HepG2 (cell line): ENCODE measurements around the gene CFAP100. TPM values are rescaled to one million over a fixed set of nuclear protein-coding genes. Genes with fewer than 3 reads are reported as not detected.

ENCODE experiments used
- ARHGAP35 ChIP-seq: sonication (generic); formaldehyde crosslinking; IDR thresholded peaks from 2 replicates; pipeline ENCODE4 v1.9.0; 2022; ENCODE audit warnings: mild to moderate bottlenecking, inconsistent platforms, moderate library complexity, missing genetic modification reagents, borderline replicate concordance
- NR2F6 ChIP-seq, 2 experiments: IDR thresholded peaks; 2 replicates each; pipeline ENCODE4 v1.6.1; 2016; ENCODE audit warnings: antibody characterized with exemption in 1 of 2, mild to moderate bottlenecking in 1 of 2
- STAT5B ChIP-seq: sonication (generic); formaldehyde crosslinking; IDR thresholded peaks from 2 replicates; pipeline ENCODE4 v1.4.0; 2020; ENCODE audit warnings: missing genetic modification reagents
- SUZ12 ChIP-seq: fragments of 150-350 bp; IDR thresholded peaks from 2 replicates; pipeline ENCODE4 v1.6.1; 2014; ENCODE audit warnings: low read depth, low read length
- TMF1 ChIP-seq: sonication (generic); formaldehyde crosslinking; IDR thresholded peaks from 2 replicates; pipeline ENCODE4 v1.8.1; 2022; ENCODE audit warnings: low read depth, missing genetic modification reagents
- ZNF619 ChIP-seq: sonication (generic); formaldehyde crosslinking; IDR thresholded peaks from 2 replicates; pipeline ENCODE4 v1.4.0; 2020; ENCODE audit warnings: mild to moderate bottlenecking, missing genetic modification reagents
- polyA plus RNA-seq, 8 experiments: library from polyadenylated mRNA; depleted of rRNA in 3 of 8; stranded (reverse) in 7 of 8; unstranded in 1 of 8; fragments of >200 nt; fragmentation: Illumina TruSeq in 4 of 8; extraction: Trizol in 4 of 8; gene quantifications; 2 replicates each; pipeline versions ENCODE4 v1.2.1 to v1.2.3, GENCODE V29; 2011 to 2016; ENCODE audit warnings: low read depth in 4 of 8, missing spikeins in 1 of 8, mixed read lengths in 1 of 8; ENCODE audit not compliant: insufficient read depth in 1 of 8
- total RNA-seq, 5 experiments: library from RNA; depleted of rRNA; stranded (reverse); fragments of >200 nt; fragmentation: Illumina TruSeq; extraction: Trizol; gene quantifications; 2 replicates each; pipeline ENCODE4 v1.2.3, GENCODE V29; 2016; ENCODE audit warnings: low read depth in 1 of 5
- TF ChIP-seq, protein P1 (sequence below): sonication (generic); formaldehyde crosslinking; IDR thresholded peaks from 2 replicates; pipeline ENCODE4 v1.5.1; 2020; ENCODE audit warnings: mild to moderate bottlenecking, missing genetic modification reagents
- TF ChIP-seq, protein P2 (sequence below): sonication (generic); formaldehyde crosslinking; IDR thresholded peaks from 2 replicates; pipeline ENCODE4 v1.5.1; 2020; ENCODE audit warnings: mild to moderate bottlenecking, missing genetic modification reagents, moderate library complexity

CFAP100 gene
- total and polyA plus RNA-seq, 2 of the 13 experiments (the other 11 are each of a cell fraction or from before 2014, with no cell fraction given), result 0.32 TPM; not detected in 1

DNA sequence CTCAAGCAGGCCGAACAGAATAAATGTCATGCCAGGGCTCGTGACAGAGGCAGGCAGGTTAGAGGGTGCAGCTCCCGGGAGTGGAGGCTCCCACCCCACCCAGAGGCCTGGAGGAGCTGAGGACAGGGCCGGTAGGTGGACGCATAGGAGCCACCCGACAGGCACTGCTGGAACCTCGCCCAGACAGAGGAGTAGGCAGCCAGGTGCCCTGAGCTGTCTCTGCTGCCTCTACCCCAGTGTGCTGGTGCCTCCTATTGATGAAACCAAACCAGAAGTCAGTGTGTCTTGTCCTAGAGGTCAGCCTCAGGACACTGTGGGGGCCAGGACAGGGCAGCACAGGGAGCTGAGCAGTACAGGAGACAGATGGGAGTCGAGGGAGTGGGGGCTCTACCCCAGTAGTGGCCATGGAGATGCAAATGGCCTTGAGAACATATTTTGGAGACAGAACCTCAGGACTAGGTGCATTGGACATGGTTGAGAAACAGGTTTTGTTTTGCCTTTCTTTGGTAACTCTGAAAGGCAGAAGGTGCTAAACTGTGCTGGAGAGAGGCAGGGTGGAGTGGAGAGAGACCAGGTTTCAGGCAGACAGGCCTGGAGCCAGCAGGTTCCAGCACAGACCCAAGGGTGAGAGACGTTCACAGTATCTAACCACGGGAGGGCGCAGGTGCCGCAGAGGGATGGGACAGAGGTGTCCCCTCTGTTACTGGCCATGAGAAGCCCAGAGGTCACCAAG is 22.1 kb upstream of the CFAP100 start (continued):
- TF ChIP-seq, protein P1, sequence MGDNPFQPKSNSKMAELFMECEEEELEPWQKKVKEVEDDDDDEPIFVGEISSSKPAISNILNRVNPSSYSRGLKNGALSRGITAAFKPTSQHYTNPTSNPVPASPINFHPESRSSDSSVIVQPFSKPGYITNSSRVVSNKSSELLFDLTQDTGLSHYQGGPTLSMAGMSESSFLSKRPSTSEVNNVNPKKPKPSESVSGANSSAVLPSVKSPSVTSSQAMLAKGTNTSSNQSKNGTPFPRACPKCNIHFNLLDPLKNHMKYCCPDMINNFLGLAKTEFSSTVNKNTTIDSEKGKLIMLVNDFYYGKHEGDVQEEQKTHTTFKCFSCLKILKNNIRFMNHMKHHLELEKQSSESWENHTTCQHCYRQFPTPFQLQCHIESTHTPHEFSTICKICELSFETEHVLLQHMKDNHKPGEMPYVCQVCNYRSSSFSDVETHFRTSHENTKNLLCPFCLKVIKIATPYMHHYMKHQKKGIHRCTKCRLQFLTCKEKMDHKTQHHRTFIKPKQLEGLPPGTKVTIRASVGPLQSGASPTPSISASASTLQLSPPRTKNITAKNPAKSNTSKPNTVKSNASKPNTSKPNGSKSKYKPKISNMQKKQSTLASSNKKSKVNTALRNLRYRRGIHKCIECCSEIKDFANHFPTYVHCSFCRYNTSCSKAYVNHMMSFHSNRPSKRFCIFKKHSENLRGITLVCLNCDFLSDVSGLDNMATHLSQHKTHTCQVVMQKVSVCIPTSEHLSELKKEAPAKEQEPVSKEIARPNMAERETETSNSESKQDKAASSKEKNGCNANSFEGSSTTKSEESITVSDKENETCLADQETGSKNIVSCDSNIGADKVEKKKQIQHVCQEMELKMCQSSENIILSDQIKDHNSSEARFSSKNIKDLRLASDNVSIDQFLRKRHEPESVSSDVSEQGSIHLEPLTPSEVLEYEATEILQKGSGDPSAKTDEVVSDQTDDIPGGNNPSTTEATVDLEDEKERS (CRISPR knock-in tag), result no peak
- TF ChIP-seq ZNF619 (CRISPR knock-in tag), result no peak
- no peak for TF ChIP-seq STAT5B (CRISPR knock-in tag)
- no peak for TF ChIP-seq TMF1
- TF ChIP-seq SUZ12, result no peak
- TF ChIP-seq, protein P2, sequence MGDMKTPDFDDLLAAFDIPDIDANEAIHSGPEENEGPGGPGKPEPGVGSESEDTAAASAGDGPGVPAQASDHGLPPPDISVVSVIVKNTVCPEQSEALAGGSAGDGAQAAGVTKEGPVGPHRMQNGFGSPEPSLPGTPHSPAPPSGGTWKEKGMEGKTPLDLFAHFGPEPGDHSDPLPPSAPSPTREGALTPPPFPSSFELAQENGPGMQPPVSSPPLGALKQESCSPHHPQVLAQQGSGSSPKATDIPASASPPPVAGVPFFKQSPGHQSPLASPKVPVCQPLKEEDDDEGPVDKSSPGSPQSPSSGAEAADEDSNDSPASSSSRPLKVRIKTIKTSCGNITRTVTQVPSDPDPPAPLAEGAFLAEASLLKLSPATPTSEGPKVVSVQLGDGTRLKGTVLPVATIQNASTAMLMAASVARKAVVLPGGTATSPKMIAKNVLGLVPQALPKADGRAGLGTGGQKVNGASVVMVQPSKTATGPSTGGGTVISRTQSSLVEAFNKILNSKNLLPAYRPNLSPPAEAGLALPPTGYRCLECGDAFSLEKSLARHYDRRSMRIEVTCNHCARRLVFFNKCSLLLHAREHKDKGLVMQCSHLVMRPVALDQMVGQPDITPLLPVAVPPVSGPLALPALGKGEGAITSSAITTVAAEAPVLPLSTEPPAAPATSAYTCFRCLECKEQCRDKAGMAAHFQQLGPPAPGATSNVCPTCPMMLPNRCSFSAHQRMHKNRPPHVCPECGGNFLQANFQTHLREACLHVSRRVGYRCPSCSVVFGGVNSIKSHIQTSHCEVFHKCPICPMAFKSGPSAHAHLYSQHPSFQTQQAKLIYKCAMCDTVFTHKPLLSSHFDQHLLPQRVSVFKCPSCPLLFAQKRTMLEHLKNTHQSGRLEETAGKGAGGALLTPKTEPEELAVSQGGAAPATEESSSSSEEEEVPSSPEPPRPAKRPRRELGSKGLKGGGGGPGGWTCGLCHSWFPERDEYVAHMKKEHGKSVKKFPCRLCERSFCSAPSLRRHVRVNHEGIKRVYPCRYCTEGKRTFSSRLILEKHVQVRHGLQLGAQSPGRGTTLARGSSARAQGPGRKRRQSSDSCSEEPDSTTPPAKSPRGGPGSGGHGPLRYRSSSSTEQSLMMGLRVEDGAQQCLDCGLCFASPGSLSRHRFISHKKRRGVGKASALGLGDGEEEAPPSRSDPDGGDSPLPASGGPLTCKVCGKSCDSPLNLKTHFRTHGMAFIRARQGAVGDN, result peak; percentile 1; the same call in 1 of the 2 replicates
- no peak for TF ChIP-seq ARHGAP35
- TF ChIP-seq NR2F6 (IDR thresholded peaks at IDR 0.05), result no peak; the same call in 1 of the 2 replicates
- peak; percentile 48; the same call in 1 of the 2 replicates for TF ChIP-seq NR2F6 (CRISPR knock-in tag; IDR thresholded peaks at IDR 0.05)
- TF ChIP-seq, all 625 proteins: peak for 9
